H1 (cell line): ENCODE measurements around the gene KCND3. TPM values are rescaled to one million over a fixed set of nuclear protein-coding genes. Genes with fewer than 3 reads are reported as not detected.

ENCODE experiments used
- ATF3 ChIP-seq: IDR thresholded peaks from 2 replicates; pipeline ENCODE4 v1.6.1; 2011; ENCODE audit warnings: low read depth, mild to moderate bottlenecking, low read length; ENCODE audit not compliant: insufficient read depth
- BCL11A ChIP-seq, 2 experiments: IDR thresholded peaks; one replicate each; pipeline ENCODE4 v1.6.1; 2011; ENCODE audit warnings: low read depth in 2 of 2, low read length in 2 of 2, mild to moderate bottlenecking in 2 of 2
- CTCF ChIP-seq, 3 experiments: IDR thresholded peaks; 1 replicate in 2 of 3; 2 replicates in 1 of 3; pipeline versions ENCODE4 v1.5.1 to v1.6.1; 2011; ENCODE audit warnings: low read length in 3 of 3, mild to moderate bottlenecking in 3 of 3, inconsistent platforms in 2 of 3, low read depth in 1 of 3, moderate library complexity in 1 of 3; ENCODE audit not compliant: insufficient read depth in 1 of 3; ENCODE audit errors: control extremely low read depth in 1 of 3
- EP300 ChIP-seq, 2 experiments: IDR thresholded peaks; 1 replicate in 1 of 2; 2 replicates in 1 of 2; pipeline ENCODE4 v1.6.1; 2011 to 2012; ENCODE audit warnings: low read depth in 2 of 2, low read length in 2 of 2, mild to moderate bottlenecking in 2 of 2, borderline replicate concordance in 1 of 2, inconsistent platforms in 1 of 2, moderate library complexity in 1 of 2
- HDAC2 ChIP-seq, 2 experiments: fragments of 300-600 bp in 1 of 2; sonication (generic) in 1 of 2; IDR thresholded peaks; 2 replicates each; pipeline ENCODE4 v1.6.1; 2011 to 2012; ENCODE audit warnings: low read depth in 2 of 2, low read length in 2 of 2, mild to moderate bottlenecking in 2 of 2, moderate library complexity in 2 of 2, borderline replicate concordance in 1 of 2, inconsistent platforms in 1 of 2
- MAFK ChIP-seq: IDR thresholded peaks from 2 replicates; pipeline ENCODE4 v1.6.1; 2012; ENCODE audit warnings: low read depth, mild to moderate bottlenecking, improper control_type of control experiment, low read length
- SP2 ChIP-seq: IDR thresholded peaks from 2 replicates; pipeline ENCODE4 v1.6.1; 2012; ENCODE audit warnings: mild to moderate bottlenecking, low read length, inconsistent platforms
- polyA plus RNA-seq, 7 experiments: library from polyadenylated mRNA; depleted of rRNA in 3 of 7; stranded (reverse) in 5 of 7; unstranded in 2 of 7; fragments of >200 nt in 5 of 7; fragments of 200-250 nt in 2 of 7; gene quantifications; 1 replicate in 5 of 7; 2 replicates in 1 of 7; 4 replicates in 1 of 7; pipeline versions ENCODE4 v1.2.1 to v1.2.3, GENCODE V29; 2011 to 2013; ENCODE audit warnings: missing spikeins in 2 of 7, mixed read lengths in 2 of 7
- total RNA-seq: library from RNA; stranded (reverse); fragmentation: NEBNext Ultra II Directional; extraction: Animal tissue kit (Norgen Biotek cat#: 25700); gene quantifications from 2 replicates; pipeline ENCODE4 v1.2.1, GENCODE V29; 2021

Gene KCND3
- total and polyA plus RNA-seq, 2 of the 8 experiments (the other 6 are each of a cell fraction or from before 2014, with no cell fraction given) = 0.14 to 0.48 TPM

DNA sequence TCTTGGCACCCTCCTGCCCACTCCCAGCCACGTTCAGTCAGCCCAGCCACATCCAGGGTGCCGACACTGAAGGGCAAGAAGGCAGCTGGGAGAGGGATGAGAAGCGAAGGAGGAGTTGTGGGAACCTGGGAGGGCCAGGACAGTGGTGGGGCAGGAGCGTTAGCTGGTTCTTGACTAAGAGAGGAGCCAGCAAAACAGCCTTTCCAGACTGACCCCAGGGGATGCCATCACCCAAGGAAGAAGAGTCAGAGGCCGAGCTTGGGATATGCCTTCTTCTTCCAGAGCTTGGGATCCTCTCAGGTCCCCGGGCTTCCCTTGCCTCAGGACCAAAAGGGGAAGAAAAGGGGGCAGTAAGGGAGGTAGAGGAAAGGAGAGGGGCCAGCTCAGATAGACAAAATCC, 257.5 kb downstream of the KCND3 start (continued):
- TF ChIP-seq ATF3 (no peak), SP2 (no peak), HDAC2 (IDR thresholded peaks at IDR 0.05; ENCODE audit: borderline replicate concordance in 1 of 2, low read depth in 2 of 2, low read length in 2 of 2) (no peak), BCL11A (IDR thresholded peaks at IDR 0.05; ENCODE audit: low read depth in 2 of 2, low read length in 2 of 2) (no peak), MAFK (no peak), CTCF (IDR thresholded peaks at IDR 0.05; ENCODE audit: control extremely low read depth in 1 of 3, insufficient read depth in 1 of 3, low read depth in 1 of 3, low read length in 3 of 3) (no peak), EP300 (IDR thresholded peaks at IDR 0.05; ENCODE audit: borderline replicate concordance in 1 of 2, low read depth in 2 of 2, low read length in 2 of 2) (no peak)
